ENCODE data around the gene NFAT5. TPM values are rescaled to one million over a fixed set of nuclear protein-coding genes. Genes with fewer than 3 reads are reported as not detected.
A peak's percentile ranks its signal among the peaks of the same experiment; 100 is the strongest.
"Not testable (repeated sequence)": the region's sequence is repeated elsewhere in the genome, so short reads cannot be mapped to it uniquely, and the experiment has no call there.

NFAT5 gene
- polyA plus RNA-seq, 4 donors, result 0.89 to 24.7 (median 3.3) TPM

- no peak for FAIRE-seq
- H3K27me3 ChIP-seq (ENCODE audit: control insufficient read depth in 3 of 3, insufficient read depth in 3 of 3, low read length in 3 of 3), result no peaks in the 10 kb centered on the region
- no peaks in the 10 kb centered on the region for H3K9me3 ChIP-seq (ENCODE audit: control insufficient read depth in 2 of 2, insufficient read depth in 1 of 2, low read depth in 1 of 2, low read length in 1 of 2)
- H3K4me3 ChIP-seq (ENCODE audit: low read depth in 1 of 3, low read length in 3 of 3), result no peak overlapping the region
- 78 to 90% (median 83%) methylated on average over 2 of the region's 2 CpGs for WGBS, 3 donors
- peaks cover 0 to 23% (median 2%) of the 10 kb centered on the region in 3 donors for H3K36me3 ChIP-seq (ENCODE audit: control insufficient read depth in 3 of 3, insufficient read depth in 2 of 3, low read depth in 1 of 3, low read length in 3 of 3)
- DNase-seq, result no peak
- no peaks in the 10 kb centered on the region for H3K4me1 ChIP-seq (ENCODE audit: control insufficient read depth in 3 of 3, insufficient read depth in 2 of 3, low read depth in 1 of 3, low read length in 2 of 3)
- H3K27ac ChIP-seq (ENCODE audit: low read depth in 1 of 3, low read length in 2 of 3), result no peak overlapping the region
Observed at GRCh38 chr16:69626256-69626655, 60.5 kb downstream of the NFAT5 start.

- FAIRE-seq (no peak), DNase-seq (no peak)
- Histone ChIP-seq H3K9me3 (ENCODE audit: control insufficient read depth in 2 of 2, insufficient read depth in 1 of 2, low read depth in 1 of 2, low read length in 1 of 2) (peaks cover 0 to 22% of the 10 kb centered on the region in 2 donors), H3K4me3 (ENCODE audit: low read depth in 1 of 3, low read length in 3 of 3) (no peak overlapping the region), H3K36me3 (ENCODE audit: control insufficient read depth in 3 of 3, insufficient read depth in 2 of 3, low read depth in 1 of 3, low read length in 3 of 3) (peaks cover 0 to 33% (median 10%) of the 10 kb centered on the region in 3 donors), H3K27me3 (ENCODE audit: control insufficient read depth in 3 of 3, insufficient read depth in 3 of 3, low read length in 3 of 3) (no peaks in the 10 kb centered on the region), H3K4me1 (ENCODE audit: control insufficient read depth in 3 of 3, insufficient read depth in 2 of 3, low read depth in 1 of 3, low read length in 2 of 3) (no peaks in the 10 kb centered on the region), H3K27ac (ENCODE audit: low read depth in 1 of 3, low read length in 2 of 3) (no peak overlapping the region)
Observed at GRCh38 chr16:69632828-69633227, 67.1 kb downstream of the NFAT5 start.

- no peak for FAIRE-seq
Observed at GRCh38 chr16:69633375-69633774, 67.6 kb downstream of the NFAT5 start.

GRCh38 chr16:69636563-69637146, 70.9 kb downstream of the NFAT5 start:
- not testable (repeated sequence) for H3K27ac ChIP-seq (ENCODE audit: low read depth in 1 of 3, low read length in 2 of 3); H3K27me3 ChIP-seq (ENCODE audit: control insufficient read depth in 3 of 3, insufficient read depth in 3 of 3, low read length in 3 of 3); H3K4me1 ChIP-seq (ENCODE audit: control insufficient read depth in 3 of 3, insufficient read depth in 2 of 3, low read depth in 1 of 3, low read length in 2 of 3); FAIRE-seq; H3K4me3 ChIP-seq (ENCODE audit: low read depth in 1 of 3, low read length in 3 of 3); DNase-seq
- Histone ChIP-seq H3K9me3 (ENCODE audit: control insufficient read depth in 2 of 2, insufficient read depth in 1 of 2, low read depth in 1 of 2, low read length in 1 of 2) (peaks cover 0 to 22% of the 10 kb centered on the region in 2 donors), H3K36me3 (ENCODE audit: control insufficient read depth in 3 of 3, insufficient read depth in 2 of 3, low read depth in 1 of 3, low read length in 3 of 3) (peaks cover 0 to 19% (median 8%) of the 10 kb centered on the region in 3 donors)
- WGBS, 3 donors, result 96 to 99% (median 98%) methylated on average over 3 of the region's 3 CpGs

More at GRCh38 chr16:69633375-69633774, 67.6 kb downstream of the NFAT5 start:
- Histone ChIP-seq H3K9me3 (ENCODE audit: control insufficient read depth in 2 of 2, insufficient read depth in 1 of 2, low read depth in 1 of 2, low read length in 1 of 2) (peaks cover 0 to 22% of the 10 kb centered on the region in 2 donors), H3K4me1 (ENCODE audit: control insufficient read depth in 3 of 3, insufficient read depth in 2 of 3, low read depth in 1 of 3, low read length in 2 of 3) (no peaks in the 10 kb centered on the region), H3K36me3 (ENCODE audit: control insufficient read depth in 3 of 3, insufficient read depth in 2 of 3, low read depth in 1 of 3, low read length in 3 of 3) (peaks cover 0 to 33% (median 10%) of the 10 kb centered on the region in 3 donors), H3K27ac (ENCODE audit: low read depth in 1 of 3, low read length in 2 of 3) (no peak overlapping the region), H3K4me3 (ENCODE audit: low read depth in 1 of 3, low read length in 3 of 3) (no peak overlapping the region), H3K27me3 (ENCODE audit: control insufficient read depth in 3 of 3, insufficient read depth in 3 of 3, low read length in 3 of 3) (no peaks in the 10 kb centered on the region)
- no peak for DNase-seq

- H3K27ac ChIP-seq (ENCODE audit: low read depth in 1 of 3, low read length in 2 of 3); DNase-seq; FAIRE-seq; H3K4me3 ChIP-seq (ENCODE audit: low read depth in 1 of 3, low read length in 3 of 3); H3K4me1 ChIP-seq (ENCODE audit: control insufficient read depth in 3 of 3, insufficient read depth in 2 of 3, low read depth in 1 of 3, low read length in 2 of 3); H3K27me3 ChIP-seq (ENCODE audit: control insufficient read depth in 3 of 3, insufficient read depth in 3 of 3, low read length in 3 of 3): not testable (repeated sequence)
- WGBS, 3 donors, result 98 to 100% (median 100%) methylated on average over 3 of the region's 3 CpGs
- Histone ChIP-seq H3K36me3 (ENCODE audit: control insufficient read depth in 3 of 3, insufficient read depth in 2 of 3, low read depth in 1 of 3, low read length in 3 of 3) (peaks cover 0 to 20% (median 8%) of the 10 kb centered on the region in 3 donors), H3K9me3 (ENCODE audit: control insufficient read depth in 2 of 2, insufficient read depth in 1 of 2, low read depth in 1 of 2, low read length in 1 of 2) (peaks cover 0 to 22% of the 10 kb centered on the region in 2 donors)
Observed at GRCh38 chr16:69637206-69637865, 71.6 kb downstream of the NFAT5 start.

- not testable (repeated sequence) for H3K9me3 ChIP-seq (ENCODE audit: control insufficient read depth in 2 of 2, insufficient read depth in 1 of 2, low read depth in 1 of 2, low read length in 1 of 2); DNase-seq; H3K27me3 ChIP-seq (ENCODE audit: control insufficient read depth in 3 of 3, insufficient read depth in 3 of 3, low read length in 3 of 3); H3K4me1 ChIP-seq (ENCODE audit: control insufficient read depth in 3 of 3, insufficient read depth in 2 of 3, low read depth in 1 of 3, low read length in 2 of 3); H3K27ac ChIP-seq (ENCODE audit: low read depth in 1 of 3, low read length in 2 of 3); H3K4me3 ChIP-seq (ENCODE audit: low read depth in 1 of 3, low read length in 3 of 3); FAIRE-seq
- peaks cover 6 to 16% (median 6%) of the 10 kb centered on the region in 3 donors for H3K36me3 ChIP-seq (ENCODE audit: control insufficient read depth in 3 of 3, insufficient read depth in 2 of 3, low read depth in 1 of 3, low read length in 3 of 3)
- 94 to 97% (median 97%) methylated on average over 3 of the region's 3 CpGs for WGBS, 3 donors
Observed at GRCh38 chr16:69643997-69644396, 78.2 kb downstream of the NFAT5 start.

GRCh38 chr16:69644790-69645189, 79.0 kb downstream of the NFAT5 start:
- peak; percentile 61 for FAIRE-seq
- DNase-seq, result no peak
- H3K27ac ChIP-seq (ENCODE audit: low read depth in 1 of 3, low read length in 2 of 3), result no peak overlapping the region
- no peaks in the 10 kb centered on the region for H3K27me3 ChIP-seq (ENCODE audit: control insufficient read depth in 3 of 3, insufficient read depth in 3 of 3, low read length in 3 of 3)
- WGBS, 3 donors, result 27 to 46% (median 38%) methylated on average over 1 of the region's 1 CpG
- H3K4me1 ChIP-seq (ENCODE audit: control insufficient read depth in 3 of 3, insufficient read depth in 2 of 3, low read depth in 1 of 3, low read length in 2 of 3), result no peaks in the 10 kb centered on the region
- peaks cover 6 to 16% (median 6%) of the 10 kb centered on the region in 3 donors for H3K36me3 ChIP-seq (ENCODE audit: control insufficient read depth in 3 of 3, insufficient read depth in 2 of 3, low read depth in 1 of 3, low read length in 3 of 3)
- no peak overlapping the region for H3K4me3 ChIP-seq (ENCODE audit: low read depth in 1 of 3, low read length in 3 of 3)
- H3K9me3 ChIP-seq (ENCODE audit: control insufficient read depth in 2 of 2, insufficient read depth in 1 of 2, low read depth in 1 of 2, low read length in 1 of 2), result no peaks in the 10 kb centered on the region

- 94 to 99% (median 98%) methylated on average over 5 of the region's 5 CpGs for whole genome bisulfite sequencing, 3 donors
- H3K27me3 ChIP-seq (ENCODE audit: control insufficient read depth in 3 of 3, insufficient read depth in 3 of 3, low read length in 3 of 3), result no peaks in the 10 kb centered on the region
- peaks cover 6 to 12% (median 6%) of the 10 kb centered on the region in 3 donors for H3K36me3 ChIP-seq (ENCODE audit: control insufficient read depth in 3 of 3, insufficient read depth in 2 of 3, low read depth in 1 of 3, low read length in 3 of 3)
- DNase-seq (no peak), FAIRE-seq (no peak)
- H3K27ac ChIP-seq (ENCODE audit: low read depth in 1 of 3, low read length in 2 of 3), result no peak overlapping the region
- no peaks in the 10 kb centered on the region for H3K4me1 ChIP-seq (ENCODE audit: control insufficient read depth in 3 of 3, insufficient read depth in 2 of 3, low read depth in 1 of 3, low read length in 2 of 3)
- H3K9me3 ChIP-seq (ENCODE audit: control insufficient read depth in 2 of 2, insufficient read depth in 1 of 2, low read depth in 1 of 2, low read length in 1 of 2), result no peaks in the 10 kb centered on the region
- no peak overlapping the region for H3K4me3 ChIP-seq (ENCODE audit: low read depth in 1 of 3, low read length in 3 of 3)
Observed at GRCh38 chr16:69647020-69647419, 81.3 kb downstream of the NFAT5 start.
